ENCODE measurements around the gene MST1.

The MST1 gene

DNA sequence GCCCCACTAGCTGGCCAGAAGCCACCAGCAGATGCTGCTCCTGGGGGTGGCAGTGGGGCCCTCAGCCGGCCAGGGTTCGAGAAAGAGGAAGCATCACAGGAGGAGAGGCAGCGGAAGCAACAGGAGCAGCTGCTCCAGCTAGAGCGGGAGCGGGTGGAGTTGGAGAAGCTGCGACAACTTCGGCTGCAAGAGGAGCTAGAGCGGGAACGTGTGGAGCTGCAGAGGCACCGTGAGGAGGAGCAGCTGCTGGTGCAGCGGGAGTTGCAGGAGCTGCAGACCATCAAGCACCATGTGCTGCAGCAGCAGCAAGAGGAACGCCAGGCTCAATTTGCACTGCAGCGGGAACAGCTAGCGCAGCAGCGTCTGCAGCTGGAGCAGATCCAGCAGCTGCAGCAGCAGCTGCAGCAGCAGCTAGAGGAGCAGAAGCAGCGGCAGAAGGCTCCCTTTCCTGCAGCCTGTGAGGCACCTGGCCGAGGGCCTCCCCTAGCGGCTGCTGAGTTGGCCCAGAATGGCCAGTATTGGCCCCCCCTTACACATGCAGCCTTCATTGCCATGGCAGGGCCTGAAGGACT, 32.6 kb downstream of the MST1 start:
- no peak for DNase-seq (ENCODE audit: low read depth in 3 of 3)

DNA sequence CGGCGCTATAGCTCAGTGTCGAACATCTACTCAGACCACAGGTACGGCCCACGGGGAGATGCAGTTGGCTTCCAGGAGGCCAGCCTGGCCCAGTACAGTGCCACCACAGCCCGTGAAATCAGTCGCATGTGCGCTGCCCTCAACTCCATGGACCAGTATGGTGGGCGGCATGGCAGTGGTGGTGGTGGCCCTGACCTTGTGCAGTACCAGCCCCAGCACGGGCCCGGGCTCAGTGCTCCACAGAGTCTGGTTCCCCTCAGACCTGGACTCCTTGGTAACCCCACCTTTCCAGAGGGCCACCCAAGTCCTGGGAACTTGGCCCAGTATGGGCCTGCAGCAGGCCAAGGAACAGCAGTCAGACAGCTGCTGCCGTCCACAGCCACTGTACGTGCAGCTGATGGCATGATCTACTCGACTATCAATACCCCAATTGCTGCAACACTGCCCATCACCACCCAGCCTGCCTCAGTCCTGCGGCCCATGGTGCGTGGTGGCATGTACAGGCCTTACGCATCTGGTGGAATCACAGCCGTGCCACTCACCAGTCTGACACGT, 33.5 kb downstream of the MST1 start:
- DNase-seq (ENCODE audit: low read depth in 3 of 3), result no peak

GRCh38 chr3:49654955-49655556, 34.2 kb downstream of the MST1 start:
- DNase-seq (ENCODE audit: low read depth in 3 of 3), result no peak

GRCh38 chr3:49654176-49654825, 35.0 kb downstream of the MST1 start:
- no peak for DNase-seq (ENCODE audit: low read depth in 3 of 3)

- DNase-seq (ENCODE audit: low read depth in 3 of 3), result no peak
Observed at GRCh38 chr3:49653621-49654020, 35.7 kb downstream of the MST1 start.

DNA sequence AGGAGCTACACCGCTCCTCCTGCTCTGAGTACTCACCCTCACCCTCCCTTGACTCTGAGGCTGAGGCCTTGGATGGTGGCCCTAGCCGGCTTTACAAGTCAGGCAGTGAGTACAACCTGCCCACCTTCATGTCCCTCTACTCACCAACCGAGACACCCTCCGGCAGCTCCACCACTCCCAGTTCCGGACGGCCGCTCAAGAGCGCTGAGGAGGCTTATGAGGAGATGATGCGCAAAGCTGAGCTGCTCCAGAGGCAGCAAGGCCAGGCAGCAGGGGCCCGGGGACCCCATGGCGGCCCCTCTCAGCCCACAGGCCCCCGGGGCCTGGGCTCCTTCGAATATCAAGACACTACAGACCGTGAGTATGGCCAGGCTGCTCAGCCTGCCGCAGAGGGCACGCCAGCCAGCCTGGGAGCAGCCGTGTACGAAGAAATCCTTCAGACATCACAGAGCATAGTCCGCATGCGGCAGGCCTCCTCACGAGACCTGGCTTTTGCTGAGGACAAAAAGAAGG, 36.3 kb downstream of the MST1 start:
- DNase-seq (ENCODE audit: low read depth in 3 of 3), result no peak

DNA sequence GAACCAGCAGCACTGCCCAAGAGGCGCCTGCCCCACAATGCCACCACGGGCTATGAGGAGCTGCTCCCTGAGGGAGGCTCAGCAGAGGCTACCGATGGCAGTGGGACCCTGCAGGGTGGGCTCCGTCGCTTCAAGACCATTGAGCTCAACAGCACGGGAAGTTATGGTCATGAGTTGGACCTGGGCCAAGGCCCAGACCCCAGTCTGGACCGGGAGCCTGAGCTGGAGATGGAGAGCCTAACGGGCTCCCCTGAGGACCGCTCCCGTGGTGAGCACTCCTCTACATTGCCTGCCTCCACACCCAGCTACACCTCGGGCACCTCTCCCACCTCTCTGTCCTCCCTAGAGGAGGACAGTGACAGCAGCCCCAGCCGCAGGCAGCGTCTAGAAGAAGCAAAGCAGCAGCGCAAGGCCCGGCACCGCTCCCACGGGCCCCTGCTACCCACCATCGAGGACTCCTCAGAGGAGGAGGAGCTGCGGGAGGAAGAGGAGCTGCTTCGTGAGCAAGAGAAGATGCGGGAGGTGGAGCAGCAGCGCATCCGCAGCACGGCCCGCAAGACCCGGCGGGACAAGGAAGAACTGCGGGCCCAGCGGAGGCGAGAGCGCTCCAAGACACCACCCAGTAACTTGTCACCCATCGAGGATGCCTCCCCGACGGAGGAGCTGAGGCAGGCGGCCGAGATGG, 36.9 kb downstream of the MST1 start:
- no peak for DNase-seq (ENCODE audit: low read depth in 3 of 3)

GRCh38 chr3:49650637-49651036, 38.6 kb downstream of the MST1 start:
- no peak for DNase-seq (ENCODE audit: low read depth in 3 of 3)

GRCh38 chr3:49650177-49650576, 39.1 kb downstream of the MST1 start:
- no peak for DNase-seq (ENCODE audit: low read depth in 3 of 3)

DNA sequence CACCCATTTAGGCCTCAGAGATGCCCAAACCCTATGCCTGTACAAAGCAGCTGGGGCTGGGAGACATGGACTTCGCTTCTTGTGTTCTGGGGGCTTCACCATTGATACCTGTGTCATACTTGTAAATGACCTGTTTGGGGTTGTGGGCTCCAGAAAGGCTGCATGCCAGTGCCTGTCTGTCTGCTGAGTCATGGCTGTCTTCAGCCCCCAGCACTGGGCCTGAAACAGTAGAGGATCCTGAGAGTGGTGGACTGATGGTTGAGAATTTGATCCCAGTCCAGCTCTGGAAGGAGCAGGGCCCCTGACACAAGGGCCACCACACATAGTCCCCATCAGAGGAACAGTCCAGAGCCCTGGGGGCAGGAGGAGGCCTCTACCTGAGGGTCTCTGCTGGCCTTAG, 39.7 kb downstream of the MST1 start:
- DNase-seq (ENCODE audit: low read depth in 3 of 3), result no peak

- no peak for DNase-seq (ENCODE audit: low read depth in 3 of 3)
Observed at GRCh38 chr3:49648354-49649019, 40.8 kb downstream of the MST1 start.

DNA sequence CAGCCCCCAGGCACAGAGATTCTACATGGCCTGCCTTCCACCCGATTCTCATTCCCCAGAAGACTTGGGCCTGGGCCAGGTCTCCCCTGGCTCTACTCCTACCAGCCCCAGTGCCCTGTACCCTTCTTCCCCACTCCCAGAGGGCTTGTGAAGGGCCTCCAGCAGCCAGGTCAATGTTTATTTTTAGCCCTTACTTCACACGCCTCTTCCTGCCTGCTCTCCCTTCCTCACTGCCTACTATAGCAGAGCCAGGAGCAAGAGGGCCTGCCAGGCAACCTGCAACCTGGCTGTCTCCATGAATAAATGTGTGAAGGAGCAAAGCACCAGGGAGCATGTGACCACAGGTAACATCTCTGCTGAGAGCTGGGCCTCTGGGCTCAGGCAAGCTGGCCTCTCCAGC, 41.5 kb downstream of the MST1 start:
- no peak for DNase-seq (ENCODE audit: low read depth in 3 of 3)

- DNase-seq (ENCODE audit: low read depth in 3 of 3), result no peak
Observed at GRCh38 chr3:49646236-49646635, 43.0 kb downstream of the MST1 start.

- no peak for DNase-seq (ENCODE audit: low read depth in 3 of 3)
Observed at GRCh38 chr3:49644684-49645083, 44.6 kb downstream of the MST1 start.

DNA sequence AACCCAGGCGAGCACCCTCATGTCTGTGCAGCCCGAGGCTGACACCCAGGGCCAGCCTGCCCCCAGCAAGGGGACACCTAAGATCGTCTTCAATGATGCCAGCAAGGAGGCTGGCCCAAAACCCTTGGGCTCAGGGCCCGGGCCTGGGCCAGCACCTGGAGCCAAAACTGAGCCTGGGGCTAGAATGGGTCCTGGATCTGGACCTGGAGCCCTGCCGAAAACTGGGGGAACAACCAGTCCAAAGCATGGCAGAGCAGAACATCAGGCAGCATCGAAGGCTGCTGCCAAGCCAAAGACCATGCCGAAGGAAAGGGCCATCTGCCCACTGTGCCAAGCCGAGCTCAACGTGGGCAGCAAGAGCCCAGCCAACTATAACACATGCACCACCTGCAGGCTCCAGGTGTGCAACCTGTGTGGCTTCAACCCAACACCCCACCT, 46.5 kb downstream of the MST1 start:
- DNase-seq (ENCODE audit: low read depth in 3 of 3), result no peak

DNA sequence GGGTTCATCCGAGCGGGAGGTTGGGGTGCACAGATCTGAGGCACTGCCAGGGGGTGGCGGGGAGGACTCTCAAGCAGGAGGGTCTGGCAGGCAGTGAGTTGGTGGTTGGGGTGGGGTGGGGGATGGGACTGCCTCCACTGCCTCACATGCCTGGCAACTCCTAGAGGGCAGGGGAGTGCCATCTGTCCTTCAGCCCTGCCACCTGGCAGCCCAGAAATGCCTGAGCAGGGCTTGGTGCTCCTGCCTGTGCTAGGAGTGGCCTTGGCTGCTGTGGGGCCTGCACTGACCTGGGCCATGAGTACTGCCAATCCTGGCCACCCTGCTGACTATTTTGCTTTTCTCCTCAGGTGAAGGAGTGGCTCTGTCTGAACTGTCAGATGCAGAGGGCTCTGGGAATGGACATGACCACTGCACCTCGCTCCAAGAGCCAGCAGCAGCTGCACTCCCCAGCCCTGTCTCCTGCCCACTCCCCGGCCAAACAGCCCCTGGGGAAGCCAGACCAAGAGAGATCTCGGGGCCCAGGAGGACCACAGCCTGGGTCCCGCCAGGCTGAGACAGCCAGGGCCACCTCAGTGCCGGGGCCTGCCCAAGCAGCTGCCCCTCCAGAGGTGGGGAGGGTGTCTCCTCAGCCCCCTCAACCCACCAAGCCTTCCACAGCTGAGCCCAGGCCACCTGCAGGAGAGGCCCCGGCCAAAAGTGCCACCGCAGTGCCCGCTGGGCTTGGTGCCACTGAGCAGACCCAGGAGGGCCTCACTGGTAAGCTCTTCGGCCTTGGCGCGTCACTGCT, 47.2 kb downstream of the MST1 start:
- no peak for DNase-seq (ENCODE audit: low read depth in 3 of 3)

- no peak for DNase-seq (ENCODE audit: low read depth in 3 of 3)
Observed at GRCh38 chr3:49641292-49641691, 48.0 kb downstream of the MST1 start.

GRCh38 chr3:49639551-49639950, 49.7 kb downstream of the MST1 start:
- no peak for DNase-seq (ENCODE audit: low read depth in 3 of 3)

- no peak for DNase-seq (ENCODE audit: low read depth in 3 of 3)
Observed at GRCh38 chr3:49638445-49638844, 50.8 kb downstream of the MST1 start.

DNA sequence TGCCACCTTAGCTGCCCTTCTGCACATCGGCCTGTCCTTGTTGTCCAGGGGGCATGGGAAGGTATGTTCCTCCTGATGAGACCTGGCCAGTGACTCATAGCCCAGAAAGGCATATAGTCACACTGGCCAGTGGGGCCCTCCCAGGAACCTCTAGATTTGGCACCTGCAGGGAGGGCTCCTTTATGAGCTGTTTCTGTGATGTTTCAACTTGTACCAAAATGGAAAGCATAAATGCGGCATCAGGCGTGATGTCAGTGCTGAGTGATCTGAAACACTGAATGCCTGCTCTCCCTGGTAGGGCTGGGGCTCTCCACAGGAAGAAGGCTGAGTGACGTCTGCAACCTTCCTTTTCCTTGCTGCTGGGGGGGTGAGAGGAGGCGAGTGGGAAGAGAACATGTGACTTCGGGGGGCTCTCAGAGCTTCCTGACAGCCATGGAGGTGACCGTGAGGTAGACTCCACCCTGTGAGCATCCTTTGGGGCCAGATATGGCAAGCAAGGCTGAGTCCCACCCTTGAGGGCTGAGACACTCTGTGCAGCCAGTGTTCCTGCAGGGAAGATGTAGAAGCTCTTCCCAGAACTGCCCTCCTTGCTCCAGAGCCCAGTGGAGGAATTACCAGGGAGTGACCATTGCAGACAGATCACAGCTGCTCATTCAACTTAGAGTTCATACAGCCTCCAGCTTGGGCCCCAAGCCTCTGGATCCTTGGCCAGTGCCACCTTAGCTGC, 52.2 kb downstream of the MST1 start:
- no peak for DNase-seq (ENCODE audit: low read depth in 3 of 3)
